Lower lobe of right lung (tissue), 2 donors: ENCODE results near the gene MAGIX. TPM values are rescaled to one million over a fixed set of nuclear protein-coding genes. Genes with fewer than 3 reads are reported as not detected.
"Not testable (repeated sequence)": the region's sequence is repeated elsewhere in the genome, so short reads cannot be mapped to it uniquely, and the experiment has no call there.

Experiments
- ATAC-seq, 2 donors: fragments of 200-7000 bp; cut with Tn5 transposase; one replicate each; pipeline ENCODE4 v1.9.1; 2020 to 2022; ENCODE audit warnings: mild to moderate bottlenecking in 2 of 2, moderate library complexity in 2 of 2
- DNase-seq: peaks from one replicate; pipeline ENCODE4 v3.0.0-alpha.2; 2020
- H3K27ac ChIP-seq: fragments of 200-600 bp; one replicate; pipeline ENCODE4 v1.8.0; 2022
- H3K27me3 ChIP-seq: fragments of 200-600 bp; one replicate; pipeline ENCODE4 v1.8.0; 2022; ENCODE audit warnings: low read depth
- H3K36me3 ChIP-seq: fragments of 200-600 bp; one replicate; pipeline ENCODE4 v1.8.0; 2022; ENCODE audit warnings: mild to moderate bottlenecking
- H3K4me1 ChIP-seq: fragments of 200-600 bp; one replicate; pipeline ENCODE4 v1.8.0; 2022
- H3K4me3 ChIP-seq: fragments of 200-600 bp; one replicate; pipeline ENCODE4 v1.8.0; 2022; ENCODE audit warnings: mild to moderate bottlenecking
- H3K9me3 ChIP-seq: fragments of 200-600 bp; one replicate; pipeline ENCODE4 v1.8.0; 2022
- CTCF ChIP-seq: fragments of 200-600 bp; IDR thresholded peaks from one replicate; pipeline ENCODE4 v1.8.0; 2022; ENCODE audit warnings: antibody characterized with exemption, mild to moderate bottlenecking
- intact Hi-C: fragments of 100-400 bp; cut with DNase I; formaldehyde crosslinking; loops from one replicate; pipeline ENCODE4 v1.11.0; 2022
- long read RNA-seq: library from polyadenylated mRNA; unstranded; transcript quantifications from one replicate; pipeline ENCODE4 v2.0.0, GENCODE V29; 2021
- total RNA-seq: library from RNA; stranded (reverse); fragmentation: NEBNext Ultra II Directional; extraction: Animal tissue kit (Norgen Biotek cat#: 25700); gene quantifications from one replicate; pipeline ENCODE4 v1.2.1, GENCODE V29; 2021
- donor health status: DM: no; HTN: yes; CAD: no; lungs with severe emphysema.

Gene MAGIX
- 6.7 TPM for total RNA-seq
- long read RNA-seq, partial matches to known transcripts, result 0 of 16 reads
- long read RNA-seq, other reads (novel, unspliced or antisense), result 13 of 16 reads

- Histone ChIP-seq H3K4me1 (peaks cover 14% of the 10 kb centered on the region), H3K27me3 (no peaks in the 10 kb centered on the region), H3K36me3 (no peaks in the 10 kb centered on the region), H3K27ac (peak within 1 kb of the TSS; percentile 87), H3K9me3 (no peaks in the 10 kb centered on the region), H3K4me3 (peak within 1 kb of the TSS; percentile 51)
- TF ChIP-seq CTCF, result no peak
- DNase-seq (no peak), ATAC-seq (peak in 1 of 2 donors; percentile 15)
- intact Hi-C loops, result no loop called here
Observed at GRCh38 chrX:49162620-49163019, at the start of gene MAGIX. Gene MAGIX (plus strand): TSS chrX:49162758. CDS start chrX:49162890, 132 bp downstream.

GRCh38 chrX:49116076-49116475 is 46.5 kb upstream of the MAGIX start:
- no peak for DNase-seq
- H3K27me3 ChIP-seq, result no peaks in the 10 kb centered on the region
- intact Hi-C loops, result no loop called here
- no peak overlapping the region for H3K4me3 ChIP-seq
- no peaks in the 10 kb centered on the region for H3K4me1 ChIP-seq
- H3K27ac ChIP-seq, result no peak overlapping the region
- ATAC-seq, result no peak
- no peak for TF ChIP-seq CTCF
- no peaks in the 10 kb centered on the region for H3K9me3 ChIP-seq
- peaks cover 72% of the 10 kb centered on the region for H3K36me3 ChIP-seq

GRCh38 chrX:49116716-49117115 is 45.8 kb upstream of the MAGIX start:
- no peak for DNase-seq
- no peak for TF ChIP-seq CTCF
- no peak overlapping the region for H3K4me3 ChIP-seq
- no peaks in the 10 kb centered on the region for H3K4me1 ChIP-seq
- no peak for ATAC-seq
- H3K9me3 ChIP-seq, result no peaks in the 10 kb centered on the region
- H3K36me3 ChIP-seq, result peaks cover 73% of the 10 kb centered on the region
- intact Hi-C loops, result no loop called here
- H3K27ac ChIP-seq, result no peak overlapping the region
- no peaks in the 10 kb centered on the region for H3K27me3 ChIP-seq

- Histone ChIP-seq H3K4me3 (no peak overlapping the region), H3K36me3 (peaks cover 65% of the 10 kb centered on the region), H3K27me3 (no peaks in the 10 kb centered on the region), H3K9me3 (no peaks in the 10 kb centered on the region), H3K27ac (no peak overlapping the region), H3K4me1 (peaks cover 3% of the 10 kb centered on the region)
- no peak for TF ChIP-seq CTCF
- no peak for ATAC-seq
- no peak for DNase-seq
- intact Hi-C loops, result no loop called here
Observed at GRCh38 chrX:49117581-49117980, 45.0 kb upstream of the MAGIX start.

- Histone ChIP-seq H3K27ac (no peak overlapping the region), H3K4me1 (peaks cover 5% of the 10 kb centered on the region), H3K36me3 (peaks cover 47% of the 10 kb centered on the region), H3K27me3 (no peaks in the 10 kb centered on the region), H3K9me3 (no peaks in the 10 kb centered on the region), H3K4me3 (no peak overlapping the region)
- intact Hi-C loops, result no loop called here
- ATAC-seq (no peak), DNase-seq (no peak)
- no peak for TF ChIP-seq CTCF
Observed at GRCh38 chrX:49120091-49120490, 42.5 kb upstream of the MAGIX start.

GRCh38 chrX:49122499-49122898 is 40.1 kb upstream of the MAGIX start:
- TF ChIP-seq CTCF, result no peak
- ATAC-seq (no peak), DNase-seq (no peak)
- peaks cover 26% of the 10 kb centered on the region for H3K36me3 ChIP-seq
- H3K27me3 ChIP-seq, result no peaks in the 10 kb centered on the region
- no peaks in the 10 kb centered on the region for H3K9me3 ChIP-seq
- intact Hi-C loops, result no loop called here
- peak overlapping the region; percentile 77 for H3K4me3 ChIP-seq
- H3K27ac ChIP-seq, result no peak overlapping the region
- peaks cover 5% of the 10 kb centered on the region for H3K4me1 ChIP-seq

GRCh38 chrX:49127742-49128258 is 34.8 kb upstream of the MAGIX start:
- H3K27me3 ChIP-seq, H3K9me3 ChIP-seq, H3K36me3 ChIP-seq, ATAC-seq, H3K4me3 ChIP-seq, H3K27ac ChIP-seq, intact Hi-C loops, H3K4me1 ChIP-seq, DNase-seq: not testable (repeated sequence)
